Measurements from ENCODE around the gene INTS6. TPM values are rescaled to one million over a fixed set of nuclear protein-coding genes. Genes with fewer than 3 reads are reported as not detected.

The INTS6 gene
- total RNA-seq, 2 donors from 2014 or later = 37.4 to 59.0 TPM

DNA sequence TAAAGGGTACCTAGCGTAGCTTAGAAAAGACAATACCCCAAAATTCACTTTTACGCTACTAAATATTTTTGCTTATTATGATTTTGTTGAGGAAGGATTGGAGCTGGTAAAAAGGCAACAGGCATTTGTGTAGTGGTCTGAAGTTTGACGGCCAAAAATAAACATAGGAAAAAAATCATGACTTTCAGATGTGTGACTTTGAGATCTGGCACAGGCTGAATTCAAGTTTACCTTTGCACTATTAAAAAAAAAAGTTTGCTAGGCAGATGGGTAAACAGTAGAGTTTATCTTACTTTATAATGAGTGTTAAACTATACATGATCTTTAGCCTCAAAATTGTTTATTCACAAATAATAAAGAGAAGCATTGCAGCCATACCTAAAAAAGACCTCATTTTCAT is 24.3 kb upstream of the INTS6 start:
- Histone ChIP-seq H3K36me3 (no peaks in the 10 kb centered on the region), H3K27ac (no peak overlapping the region), H3K9me3 (no peaks in the 10 kb centered on the region), H3K27me3 (replicated peaks; ENCODE audit: insufficient read depth) (no peaks in the 10 kb centered on the region), H3K4me1 (replicated peaks) (no peaks in the 10 kb centered on the region), H3K4me3 (no peak overlapping the region)
- intact Hi-C loops (cut with DNase I) = no loop called here
- TF ChIP-seq POLR2AphosphoS5 (IDR thresholded peaks at IDR 0.05) = no peak
- TF ChIP-seq POLR2A (IDR thresholded peaks at IDR 0.05) = no peak
- TF ChIP-seq CTCF (IDR thresholded peaks at IDR 0.05) = no peak
- no peak for DNase-seq (ENCODE audit: low spot score)
- WGBS = 67% methylated on average over 3 of the region's 3 CpGs

- H3K4me3 ChIP-seq = no peak overlapping the region
- intact Hi-C loops (cut with DNase I) = no loop called here
- no peak for DNase-seq (ENCODE audit: low spot score)
- no peaks in the 10 kb centered on the region for H3K36me3 ChIP-seq
- TF ChIP-seq POLR2AphosphoS5 (IDR thresholded peaks at IDR 0.05) = no peak
- H3K9me3 ChIP-seq = no peaks in the 10 kb centered on the region
- no peak overlapping the region for H3K27ac ChIP-seq
- 74% methylated on average over 2 of the region's 2 CpGs for WGBS
- no peaks in the 10 kb centered on the region for H3K4me1 ChIP-seq (replicated peaks)
- H3K27me3 ChIP-seq (replicated peaks; ENCODE audit: insufficient read depth) = no peaks in the 10 kb centered on the region
These were observed 23.1 kb upstream of the INTS6 start for GRCh38 chr13:51475727-51476501.

DNA sequence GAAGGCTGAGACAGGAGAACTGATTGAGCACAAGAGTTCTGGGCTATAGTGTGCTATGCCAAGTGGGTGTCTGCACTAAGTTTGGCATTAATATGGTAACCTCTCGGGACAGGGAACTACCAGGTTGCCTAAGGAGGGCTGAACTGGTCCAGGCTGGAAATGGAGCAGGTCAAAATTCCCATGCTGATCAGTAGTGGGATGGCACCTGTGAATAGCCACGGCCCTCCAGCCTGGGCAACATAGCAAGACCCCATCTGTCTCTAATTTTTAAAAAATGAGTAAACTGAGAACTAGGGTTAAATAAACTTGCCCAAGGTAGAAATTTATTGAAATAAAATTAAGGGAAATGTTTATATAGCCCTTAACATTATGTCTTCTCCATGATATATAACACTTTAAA is 17.0 kb upstream of the INTS6 start:
- no peaks in the 10 kb centered on the region for H3K4me1 ChIP-seq (replicated peaks)
- no peaks in the 10 kb centered on the region for H3K27me3 ChIP-seq (replicated peaks; ENCODE audit: insufficient read depth)
- no peaks in the 10 kb centered on the region for H3K36me3 ChIP-seq
- WGBS = 94% methylated on average over 2 of the region's 2 CpGs
- intact Hi-C loops (cut with DNase I) = no loop called here
- DNase-seq (ENCODE audit: low spot score) = no peak
- no peak overlapping the region for H3K4me3 ChIP-seq
- H3K27ac ChIP-seq = no peak overlapping the region
- H3K9me3 ChIP-seq = no peaks in the 10 kb centered on the region
- no peak for TF ChIP-seq POLR2AphosphoS5 (IDR thresholded peaks at IDR 0.05)
- no peak for TF ChIP-seq CTCF (IDR thresholded peaks at IDR 0.05)
- TF ChIP-seq POLR2A (IDR thresholded peaks at IDR 0.05) = no peak

DNA sequence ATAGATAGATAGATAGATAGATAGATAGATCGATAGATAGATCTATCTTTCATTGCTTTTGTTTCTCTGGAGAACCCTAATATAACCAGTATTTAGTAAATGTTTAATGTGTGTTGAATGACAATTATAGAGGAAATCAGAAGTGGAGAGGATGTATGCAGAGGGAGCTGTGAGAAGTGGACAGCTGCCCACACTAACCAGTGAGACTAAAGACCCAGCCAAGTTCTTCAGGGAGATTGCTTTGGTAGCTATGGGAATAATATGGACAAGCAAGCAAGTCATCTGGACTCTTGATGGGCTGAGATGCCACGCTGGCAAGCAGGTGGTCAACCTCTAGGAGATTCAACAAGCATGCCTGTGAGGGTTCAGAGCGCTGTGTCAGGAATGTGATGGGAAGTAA is 14.9 kb upstream of the INTS6 start:
- Histone ChIP-seq H3K4me3 (no peak overlapping the region), H3K4me1 (replicated peaks) (no peaks in the 10 kb centered on the region), H3K27ac (no peak overlapping the region), H3K36me3 (no peaks in the 10 kb centered on the region), H3K9me3 (no peaks in the 10 kb centered on the region), H3K27me3 (replicated peaks; ENCODE audit: insufficient read depth) (no peaks in the 10 kb centered on the region)
- 97% methylated on average over 3 of the region's 3 CpGs for WGBS
- DNase-seq (ENCODE audit: low spot score) = no peak
- intact Hi-C loops (cut with DNase I) = no loop called here
- TF ChIP-seq CTCF (IDR thresholded peaks at IDR 0.05) (no peak), POLR2AphosphoS5 (IDR thresholded peaks at IDR 0.05) (no peak), POLR2A (IDR thresholded peaks at IDR 0.05) (no peak)

- Histone ChIP-seq H3K36me3 (no peaks in the 10 kb centered on the region), H3K27ac (no peak overlapping the region), H3K4me3 (no peak overlapping the region), H3K27me3 (replicated peaks; ENCODE audit: insufficient read depth) (no peaks in the 10 kb centered on the region), H3K4me1 (replicated peaks) (no peaks in the 10 kb centered on the region), H3K9me3 (no peaks in the 10 kb centered on the region)
- no peak for DNase-seq (ENCODE audit: low spot score)
- TF ChIP-seq POLR2A (IDR thresholded peaks at IDR 0.05) = no peak
- TF ChIP-seq CTCF (IDR thresholded peaks at IDR 0.05) = no peak
- TF ChIP-seq POLR2AphosphoS5 (IDR thresholded peaks at IDR 0.05) = no peak
- intact Hi-C loops (cut with DNase I) = no loop called here
These were observed 12.3 kb upstream of the INTS6 start for GRCh38 chr13:51465124-51465523.
